LNCaP clone FGC (cell line): ENCODE data around the gene PUM2.
A peak's percentile ranks its signal among the peaks of the same experiment; 100 is the strongest.

ENCODE experiments used
- DNase-seq: peaks from one replicate; pipeline ENCODE4 v3.0.0-alpha.2; 2011; ENCODE audit warnings: low read depth
- H3K4me3 ChIP-seq: 2 replicates; pipeline ENCODE4 v1.5.1; 2011; ENCODE audit warnings: mild to moderate bottlenecking, low read depth, low read length, control low read depth
- TF ChIP-seq, protein P1 (sequence below): IDR thresholded peaks from 2 replicates; pipeline ENCODE4 v1.5.1; 2012; ENCODE audit warnings: mild to moderate bottlenecking; ENCODE audit not compliant: control insufficient read depth, insufficient read depth; ENCODE audit errors: extremely low read depth

The PUM2 gene

DNA sequence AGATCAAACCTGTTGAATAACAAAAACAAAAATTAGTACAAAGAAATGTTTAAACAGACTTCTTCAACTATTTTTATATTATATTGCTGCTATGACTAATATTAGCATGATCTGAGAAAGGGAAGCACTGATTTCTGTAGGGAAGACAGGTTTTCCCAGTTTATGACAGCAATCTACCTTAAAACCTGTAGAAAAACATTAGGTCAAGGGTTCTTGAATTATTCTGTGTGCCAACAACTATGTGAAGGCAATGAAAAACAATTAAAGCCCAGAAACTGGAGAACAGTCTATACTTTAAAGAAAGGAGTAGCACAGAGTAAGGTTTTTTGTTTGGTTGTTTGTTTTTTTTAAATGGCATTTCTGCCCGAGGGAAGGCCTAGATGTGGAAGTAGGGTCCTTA, 23.3 kb downstream of the PUM2 start:
- TF ChIP-seq, protein P1, sequence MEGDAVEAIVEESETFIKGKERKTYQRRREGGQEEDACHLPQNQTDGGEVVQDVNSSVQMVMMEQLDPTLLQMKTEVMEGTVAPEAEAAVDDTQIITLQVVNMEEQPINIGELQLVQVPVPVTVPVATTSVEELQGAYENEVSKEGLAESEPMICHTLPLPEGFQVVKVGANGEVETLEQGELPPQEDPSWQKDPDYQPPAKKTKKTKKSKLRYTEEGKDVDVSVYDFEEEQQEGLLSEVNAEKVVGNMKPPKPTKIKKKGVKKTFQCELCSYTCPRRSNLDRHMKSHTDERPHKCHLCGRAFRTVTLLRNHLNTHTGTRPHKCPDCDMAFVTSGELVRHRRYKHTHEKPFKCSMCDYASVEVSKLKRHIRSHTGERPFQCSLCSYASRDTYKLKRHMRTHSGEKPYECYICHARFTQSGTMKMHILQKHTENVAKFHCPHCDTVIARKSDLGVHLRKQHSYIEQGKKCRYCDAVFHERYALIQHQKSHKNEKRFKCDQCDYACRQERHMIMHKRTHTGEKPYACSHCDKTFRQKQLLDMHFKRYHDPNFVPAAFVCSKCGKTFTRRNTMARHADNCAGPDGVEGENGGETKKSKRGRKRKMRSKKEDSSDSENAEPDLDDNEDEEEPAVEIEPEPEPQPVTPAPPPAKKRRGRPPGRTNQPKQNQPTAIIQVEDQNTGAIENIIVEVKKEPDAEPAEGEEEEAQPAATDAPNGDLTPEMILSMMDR = no peak
- DNase-seq = no peak
- no peak overlapping the region for H3K4me3 ChIP-seq

DNA sequence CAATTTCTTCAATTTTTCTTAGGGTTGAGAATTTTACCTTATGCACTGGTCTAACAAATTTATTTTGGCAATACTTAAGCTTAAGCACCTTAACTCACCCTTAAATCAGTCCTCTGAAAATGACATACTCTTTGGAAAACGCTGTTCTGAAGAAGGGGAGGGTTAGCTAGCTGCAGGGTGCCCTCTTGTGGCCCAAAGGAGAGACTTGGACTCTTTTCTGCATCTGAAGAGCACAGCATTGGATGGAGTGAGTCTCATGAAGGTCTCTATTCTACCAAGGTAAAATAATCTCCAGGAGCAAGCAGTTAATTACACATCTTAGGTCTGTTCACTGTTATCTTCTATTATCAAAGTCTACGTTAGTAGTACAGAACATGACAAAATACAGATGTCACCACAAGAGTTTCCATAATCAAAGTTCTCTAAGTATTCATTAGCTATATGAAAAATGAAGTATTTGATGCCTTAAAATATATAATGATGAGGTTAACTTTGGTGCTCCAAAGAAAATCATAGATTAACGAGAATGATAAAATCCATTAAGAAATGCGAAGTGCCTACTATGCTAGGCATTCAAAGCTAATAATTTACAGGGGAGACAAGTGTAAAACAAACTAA, 24.4 kb downstream of the PUM2 start:
- TF ChIP-seq, protein P1 = peak; percentile 71
- DNase-seq = no peak

DNA sequence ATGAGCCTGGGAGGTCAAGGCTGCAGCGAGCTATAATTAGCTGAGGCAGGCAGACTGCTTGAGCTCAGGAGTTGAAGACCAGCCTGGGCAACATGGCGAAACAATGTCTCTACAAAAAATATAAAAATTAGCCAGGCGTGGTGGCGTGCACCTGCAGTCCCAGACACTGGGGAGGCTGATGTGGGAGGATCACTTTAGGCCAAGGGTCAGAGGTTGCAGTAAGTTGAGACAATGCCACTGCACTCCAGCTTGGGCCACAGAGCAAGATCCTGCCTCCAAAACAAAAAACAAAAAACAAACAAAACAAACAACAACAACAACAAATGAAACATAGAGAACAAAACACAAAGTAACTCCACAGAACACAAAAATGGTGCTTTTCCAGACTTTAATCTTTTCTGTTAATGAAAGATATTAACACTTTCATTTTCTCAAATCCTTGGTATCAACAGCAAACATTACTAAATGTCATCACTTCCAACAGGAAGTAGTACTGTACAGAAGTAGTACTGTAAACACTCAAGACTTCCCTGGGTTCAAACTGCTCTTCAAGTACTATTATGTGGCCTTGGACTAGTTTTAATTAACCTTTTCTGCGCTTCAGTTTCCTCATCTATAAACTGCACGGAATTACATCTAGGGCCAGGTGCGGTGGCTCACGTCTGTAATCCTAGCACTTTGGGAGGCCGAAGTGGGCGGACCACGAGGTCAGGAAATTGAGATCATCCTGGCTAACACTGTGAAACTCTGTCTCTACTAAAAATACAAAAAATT, 27.9 kb downstream of the PUM2 start:
- DNase-seq = no peak
- TF ChIP-seq, protein P1 = no peak
- H3K4me3 ChIP-seq = no peak overlapping the region

More for the DNA sequence above, 24.4 kb downstream of the PUM2 start:
- H3K4me3 ChIP-seq = no peak overlapping the region

DNA sequence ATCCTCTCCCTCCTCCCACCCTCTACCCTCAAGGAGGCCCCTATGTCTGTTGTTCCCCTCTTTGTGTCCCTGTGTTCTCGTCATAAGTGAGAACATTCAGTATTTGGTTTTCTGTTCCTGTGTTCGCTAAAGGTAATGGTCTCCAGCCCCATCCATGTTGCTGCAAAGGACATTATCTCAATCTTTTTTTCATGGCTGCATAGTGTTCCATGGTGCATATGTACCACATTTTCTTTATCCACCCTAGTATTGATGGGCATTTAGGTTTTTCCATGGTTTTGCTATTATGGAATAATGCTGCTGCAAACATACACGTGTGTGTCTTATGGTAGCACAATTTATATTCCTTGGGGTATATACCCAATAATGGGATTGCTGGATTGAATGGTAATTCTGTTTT, 33.0 kb downstream of the PUM2 start:
- no peak overlapping the region for H3K4me3 ChIP-seq
- TF ChIP-seq, protein P1 = no peak
- DNase-seq = no peak

DNA sequence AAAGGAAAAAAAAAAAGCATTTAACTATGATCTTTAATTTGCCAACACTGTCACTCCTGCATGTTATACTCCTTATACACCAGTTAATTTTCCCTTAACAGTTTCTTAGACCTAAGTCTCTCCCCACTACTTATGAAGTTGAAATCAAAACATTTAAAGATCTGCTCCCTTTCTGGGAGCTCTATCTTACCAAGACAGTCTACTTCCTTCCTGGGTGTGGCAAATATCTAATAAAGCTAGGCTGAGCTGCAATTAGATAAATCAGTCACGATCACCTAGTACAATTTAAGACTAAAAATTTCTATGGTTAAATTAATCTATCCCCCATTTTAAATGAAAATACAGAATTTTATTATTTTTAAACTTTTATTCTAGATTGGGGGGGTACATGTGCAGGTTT, 33.4 kb downstream of the PUM2 start:
- no peak for DNase-seq
- TF ChIP-seq, protein P1 = no peak
- H3K4me3 ChIP-seq = no peak overlapping the region

DNA sequence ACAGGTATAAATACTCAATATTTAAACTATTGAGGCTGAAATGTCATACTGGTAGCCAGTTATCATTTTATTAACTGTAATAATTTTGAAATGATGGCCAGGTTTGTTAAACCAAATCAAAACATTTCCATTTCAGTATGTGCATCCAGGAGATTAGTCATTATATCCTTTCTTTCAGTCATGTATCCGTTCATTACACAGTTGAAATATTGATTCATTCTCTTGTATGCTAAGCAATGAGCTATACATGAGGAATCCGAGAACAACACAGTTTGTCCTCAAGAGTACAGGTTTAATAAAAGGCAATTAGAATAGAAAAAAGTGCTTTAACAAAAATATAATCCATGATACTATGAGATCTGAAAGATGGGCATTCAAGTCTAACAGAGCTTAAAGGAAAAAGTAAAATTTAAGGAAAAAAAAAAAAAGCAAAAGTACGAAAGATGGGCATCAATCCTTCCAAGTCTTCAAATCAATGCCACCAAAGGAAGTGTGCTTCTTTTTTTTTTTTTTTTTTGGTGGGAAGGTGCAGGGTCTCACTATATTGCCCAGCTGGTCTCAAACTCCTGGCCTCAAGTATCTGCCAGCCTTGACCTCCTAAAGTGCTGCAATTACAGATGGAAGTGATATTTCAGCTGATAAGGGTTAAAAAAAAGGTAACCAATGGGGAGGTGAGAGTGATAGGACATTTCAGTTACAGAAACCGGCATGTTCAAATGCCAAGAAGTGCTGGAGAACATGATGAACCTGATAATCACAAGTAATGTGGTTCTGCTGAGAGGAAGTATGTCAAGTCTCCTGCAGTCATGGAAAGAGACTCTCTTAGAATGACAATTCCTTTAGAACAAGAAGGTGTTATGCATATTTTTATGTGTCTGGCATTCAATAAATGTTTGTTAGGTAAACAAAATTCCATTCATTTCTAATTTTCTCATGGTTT, 35.8 kb downstream of the PUM2 start:
- TF ChIP-seq, protein P1 = no peak
- H3K4me3 ChIP-seq = no peak overlapping the region
- no peak for DNase-seq
